GM19099 (cell line): ENCODE measurements around the gene WBP1L.

Experiments used
- POLR2A ChIP-seq: IDR thresholded peaks from 3 replicates; pipeline ENCODE4 v1.6.1; 2011; ENCODE audit warnings: low read depth; ENCODE audit not compliant: insufficient read length; ENCODE audit errors: extremely low read depth

Gene WBP1L

GRCh38 chr10:102832987-102833386, 89.2 kb downstream of the WBP1L start:
- TF ChIP-seq POLR2A: no peak

GRCh38 chr10:102834143-102834542, 90.4 kb downstream of the WBP1L start:
- TF ChIP-seq POLR2A: no peak

- TF ChIP-seq POLR2A: no peak
These were observed 91.3 kb downstream of the WBP1L start for GRCh38 chr10:102835007-102835482.

- no peak for TF ChIP-seq POLR2A
These were observed 93.5 kb downstream of the WBP1L start, which contains the start of gene CYP17A1 for GRCh38 chr10:102837230-102837721. Gene CYP17A1 (minus strand): TSS chr10:102837413. CDS start chr10:102837361, 52 bp downstream.

- TF ChIP-seq POLR2A: no peak
These were observed 98.1 kb downstream of the WBP1L start for GRCh38 chr10:102841827-102842345.

- no peak for TF ChIP-seq POLR2A
These were observed 101.7 kb downstream of the WBP1L start for GRCh38 chr10:102845352-102845902.

GRCh38 chr10:102850025-102850518, 106.3 kb downstream of the WBP1L start:
- no peak for TF ChIP-seq POLR2A

GRCh38 chr10:102856758-102857424, 113.1 kb downstream of the WBP1L start:
- no peak for TF ChIP-seq POLR2A

- no peak for TF ChIP-seq POLR2A
These were observed 116.2 kb downstream of the WBP1L start for GRCh38 chr10:102859911-102860310.

- TF ChIP-seq POLR2A: no peak
These were observed 119.9 kb downstream of the WBP1L start for GRCh38 chr10:102863660-102864059.

- TF ChIP-seq POLR2A: no peak
These were observed 121.9 kb downstream of the WBP1L start for GRCh38 chr10:102865620-102866019.
